ENCODE data around the gene P2RY11.

DNA sequence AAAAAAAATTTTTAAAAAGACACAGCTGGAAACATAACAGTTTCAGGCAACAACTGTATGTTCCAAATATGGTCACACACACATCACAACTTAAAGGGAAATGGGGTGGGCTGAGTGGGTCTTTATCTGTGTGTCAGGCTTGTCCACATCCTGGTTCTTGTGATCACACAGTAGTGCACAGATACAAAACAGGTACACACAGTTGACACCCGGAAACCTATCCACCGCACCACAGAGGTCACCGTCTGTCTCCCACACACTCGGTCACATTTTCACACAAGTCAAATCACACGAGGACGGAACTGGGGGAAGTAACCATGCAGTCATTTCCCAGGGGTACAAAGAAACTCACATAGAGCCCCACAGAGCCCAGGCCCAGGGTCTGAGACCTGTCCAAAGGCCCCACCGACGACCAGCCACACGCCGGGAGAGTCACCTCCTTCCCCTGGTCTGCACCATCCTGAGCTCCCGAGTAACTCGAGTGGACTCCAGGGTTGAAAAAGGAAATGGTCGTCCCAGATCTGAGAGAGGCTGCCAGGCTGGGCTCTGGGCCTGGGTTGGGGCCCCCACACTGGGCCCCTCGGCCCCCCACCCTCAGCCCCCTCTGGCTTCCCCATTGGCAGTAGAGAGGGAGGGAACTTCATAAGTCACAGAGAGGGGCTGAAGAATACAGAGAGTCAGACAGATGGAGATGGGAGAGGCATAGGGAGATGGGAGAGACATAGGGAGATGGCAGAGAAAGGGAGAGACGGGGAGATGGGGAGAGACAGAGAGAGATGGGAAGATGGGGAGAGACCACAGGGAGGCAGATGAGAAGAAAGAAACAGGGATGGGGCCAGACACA lies 6.6 kb upstream of the P2RY11 start:
- TF ChIP-seq, protein P1, sequence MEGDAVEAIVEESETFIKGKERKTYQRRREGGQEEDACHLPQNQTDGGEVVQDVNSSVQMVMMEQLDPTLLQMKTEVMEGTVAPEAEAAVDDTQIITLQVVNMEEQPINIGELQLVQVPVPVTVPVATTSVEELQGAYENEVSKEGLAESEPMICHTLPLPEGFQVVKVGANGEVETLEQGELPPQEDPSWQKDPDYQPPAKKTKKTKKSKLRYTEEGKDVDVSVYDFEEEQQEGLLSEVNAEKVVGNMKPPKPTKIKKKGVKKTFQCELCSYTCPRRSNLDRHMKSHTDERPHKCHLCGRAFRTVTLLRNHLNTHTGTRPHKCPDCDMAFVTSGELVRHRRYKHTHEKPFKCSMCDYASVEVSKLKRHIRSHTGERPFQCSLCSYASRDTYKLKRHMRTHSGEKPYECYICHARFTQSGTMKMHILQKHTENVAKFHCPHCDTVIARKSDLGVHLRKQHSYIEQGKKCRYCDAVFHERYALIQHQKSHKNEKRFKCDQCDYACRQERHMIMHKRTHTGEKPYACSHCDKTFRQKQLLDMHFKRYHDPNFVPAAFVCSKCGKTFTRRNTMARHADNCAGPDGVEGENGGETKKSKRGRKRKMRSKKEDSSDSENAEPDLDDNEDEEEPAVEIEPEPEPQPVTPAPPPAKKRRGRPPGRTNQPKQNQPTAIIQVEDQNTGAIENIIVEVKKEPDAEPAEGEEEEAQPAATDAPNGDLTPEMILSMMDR (IDR thresholded peaks at IDR 0.05), result no peak
- TF ChIP-seq POLR2A (IDR thresholded peaks at IDR 0.05), result no peak
